Activated CD4-positive, alpha-beta T cell treated with anti-CD3 and anti-CD28 coated beads, Interleukin-2, amount 10 ng/mL, durations not matched to agents 7 days and 5 days (primary cell): ENCODE data around the gene FBXO7. TPM values are rescaled to one million over a fixed set of nuclear protein-coding genes. Genes with fewer than 3 reads are reported as not detected.

Experiments
- CTCF ChIA-PET: fragments of 350-600 bp; sonication (Branson Sonifier 250); formaldehyde crosslinking; loops from one replicate; lab custom pipeline; 2021; ENCODE audit warnings: antibody characterized with exemption; lab: Charles Lee
- POLR2A ChIA-PET: fragments of 350-600 bp; sonication (Branson Sonifier 250); formaldehyde crosslinking; loops from one replicate; lab custom pipeline; 2021; ENCODE audit warnings: antibody characterized with exemption; lab: Charles Lee
- DNase-seq: peaks from one replicate; pipeline ENCODE4 v3.0.0-alpha.2; 2020
- H3K27ac Mint-ChIP-seq: one replicate; pipeline ENCODE4 v1.8.0; 2021; ENCODE audit warnings: mild to moderate bottlenecking, moderate library complexity, mixed read lengths
- H3K27me3 Mint-ChIP-seq: one replicate; pipeline ENCODE4 v1.8.0; 2021; ENCODE audit warnings: mixed read lengths
- H3K36me3 Mint-ChIP-seq: one replicate; pipeline ENCODE4 v1.8.0; 2021; ENCODE audit warnings: low read depth, mixed read lengths
- H3K4me1 Mint-ChIP-seq: one replicate; pipeline ENCODE4 v1.8.0; 2021; ENCODE audit warnings: mixed read lengths
- H3K4me3 Mint-ChIP-seq: one replicate; pipeline ENCODE4 v1.8.0; 2021; ENCODE audit warnings: mild to moderate bottlenecking, moderate library complexity, mixed read lengths
- H3K9me3 Mint-ChIP-seq: one replicate; pipeline ENCODE4 v1.8.0; 2021; ENCODE audit warnings: mixed read lengths
- total RNA-seq, 2 experiments: library from RNA; stranded (reverse); gene quantifications; one replicate each; pipeline ENCODE4 v1.2.3, GENCODE V29; 2021

FBXO7 gene
- total RNA-seq, 2 experiments from 2014 or later: 92.6 to 103 TPM

DNA sequence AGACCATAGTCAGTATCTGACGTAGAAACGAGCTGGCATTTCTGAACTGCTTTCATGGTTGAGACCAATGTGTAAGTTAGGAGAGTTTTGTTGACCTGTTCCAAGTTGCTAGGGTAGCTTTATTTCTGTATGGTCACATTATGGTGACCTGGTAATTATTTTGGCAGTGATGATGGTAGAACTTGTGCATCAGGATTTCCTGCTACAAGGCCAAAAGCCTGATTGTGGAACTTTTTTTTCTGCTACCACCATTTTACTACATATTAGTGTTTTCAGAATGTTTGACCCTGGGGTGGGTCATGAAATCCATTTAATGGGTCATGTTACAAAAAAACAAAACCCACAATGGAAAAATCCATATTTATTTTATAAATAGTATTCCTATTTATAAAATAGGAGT, 18.9 kb downstream of the FBXO7 start:
- peaks cover 63% of the 10 kb centered on the region for H3K36me3 Mint-ChIP-seq
- CTCF ChIA-PET: no interaction called here

DNA sequence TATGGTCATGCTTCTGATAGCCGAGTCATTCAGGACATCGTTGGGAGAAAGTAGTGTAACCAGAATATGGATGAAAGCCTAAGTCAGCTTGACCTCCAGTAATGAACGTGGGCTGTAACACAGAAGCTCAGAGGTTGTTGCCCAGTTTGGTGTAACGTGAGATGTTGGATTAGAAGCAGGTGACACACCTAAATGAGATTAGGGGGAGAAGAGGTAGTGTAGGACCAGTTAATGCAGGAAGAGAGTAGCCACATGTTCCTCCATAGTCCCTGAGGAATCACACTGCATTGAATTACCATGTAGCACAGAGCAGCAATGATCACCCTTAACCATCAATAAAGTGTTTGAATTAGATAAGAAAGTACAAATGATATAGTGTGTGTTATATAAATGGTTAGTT, 20.4 kb downstream of the FBXO7 start:
- Mint-ChIP-seq H3K36me3 (peaks cover 62% of the 10 kb centered on the region), H3K9me3 (no peaks in the 10 kb centered on the region), H3K27me3 (no peaks in the 10 kb centered on the region), H3K27ac (no peak overlapping the region), H3K4me3 (no peak overlapping the region), H3K4me1 (no peaks in the 10 kb centered on the region)
- ChIA-PET POLR2A (no interaction called here), CTCF (no interaction called here)
- DNase-seq: no peak

More for the DNA sequence above, 18.9 kb downstream of the FBXO7 start:
- Mint-ChIP-seq H3K27me3 (no peaks in the 10 kb centered on the region), H3K4me1 (no peaks in the 10 kb centered on the region), H3K4me3 (no peak overlapping the region), H3K27ac (no peak overlapping the region), H3K9me3 (no peaks in the 10 kb centered on the region)
- DNase-seq: no peak
- POLR2A ChIA-PET: no interaction called here

DNA sequence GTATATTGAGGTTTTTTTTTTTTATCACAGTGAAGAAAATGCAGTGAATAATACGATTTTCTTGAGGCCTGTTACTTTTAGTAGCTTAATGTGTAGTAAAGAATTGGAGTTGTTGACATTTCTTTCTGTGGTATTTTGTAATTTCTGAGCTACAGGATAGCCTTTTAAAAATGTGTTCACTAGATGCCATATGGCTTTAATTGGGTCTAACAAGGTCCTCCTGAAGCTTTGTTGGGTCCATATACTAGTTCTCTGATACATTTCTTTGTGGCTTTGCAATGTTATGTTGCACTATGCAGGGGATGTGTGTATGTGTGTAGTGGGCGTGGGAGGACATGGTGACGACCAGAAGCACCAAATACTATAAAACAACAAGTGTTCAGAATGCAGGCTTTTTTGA, 25.1 kb downstream of the FBXO7 start:
- Mint-ChIP-seq H3K27ac (no peak overlapping the region), H3K9me3 (no peaks in the 10 kb centered on the region), H3K4me3 (no peak overlapping the region), H3K36me3 (peaks cover 32% of the 10 kb centered on the region), H3K27me3 (no peaks in the 10 kb centered on the region), H3K4me1 (no peaks in the 10 kb centered on the region)
- POLR2A ChIA-PET: no interaction called here
- CTCF ChIA-PET: no interaction called here
- no peak for DNase-seq

DNA sequence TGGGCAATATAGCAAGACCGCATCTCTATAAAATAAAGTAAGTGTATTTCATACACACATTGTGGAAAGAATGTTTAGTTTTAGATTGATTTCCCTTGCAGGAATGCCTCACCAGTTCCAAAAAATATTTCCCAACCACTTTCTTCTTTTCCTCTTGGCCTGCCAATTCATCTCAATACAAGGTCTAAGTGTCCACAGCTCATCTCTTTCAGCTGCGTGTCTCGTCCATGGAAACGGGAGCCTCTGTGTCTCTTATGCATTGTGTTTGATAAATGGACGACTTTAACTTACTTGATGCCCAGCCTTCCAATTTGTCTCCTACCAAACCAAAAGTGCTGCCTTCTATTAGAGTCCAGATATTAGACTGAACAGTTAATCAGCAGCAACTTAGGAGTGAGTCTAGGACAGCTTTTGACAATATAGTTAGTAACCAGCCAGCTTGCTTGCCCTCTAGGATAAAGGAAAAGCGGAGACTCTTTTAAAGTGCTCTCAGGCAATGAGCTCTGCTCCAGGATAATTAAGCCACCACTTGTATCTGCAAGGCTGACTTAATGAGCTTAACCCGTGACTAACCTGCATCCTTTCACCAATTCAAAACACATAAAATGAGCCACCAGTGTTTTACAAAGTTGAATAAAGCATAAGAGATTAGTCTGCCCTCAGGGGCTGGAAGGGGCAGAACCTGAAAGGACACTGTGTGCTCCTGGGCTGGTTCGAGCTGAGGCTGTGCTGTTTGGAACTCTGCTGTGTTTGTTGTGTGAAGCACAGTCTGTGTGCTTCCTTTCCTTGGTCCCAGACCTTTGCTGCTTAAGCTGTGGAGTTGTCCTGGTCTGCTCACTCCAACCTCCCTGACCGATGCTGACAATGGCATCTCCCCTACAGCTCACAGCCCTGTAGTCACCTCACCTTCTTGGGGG, 27.5 kb downstream of the FBXO7 start:
- Mint-ChIP-seq H3K27ac (no peak overlapping the region), H3K4me3 (no peak overlapping the region), H3K9me3 (no peaks in the 10 kb centered on the region), H3K27me3 (no peaks in the 10 kb centered on the region), H3K4me1 (no peaks in the 10 kb centered on the region), H3K36me3 (peaks cover 18% of the 10 kb centered on the region)
- DNase-seq: no peak
- ChIA-PET CTCF (no interaction called here), POLR2A (no interaction called here)

DNA sequence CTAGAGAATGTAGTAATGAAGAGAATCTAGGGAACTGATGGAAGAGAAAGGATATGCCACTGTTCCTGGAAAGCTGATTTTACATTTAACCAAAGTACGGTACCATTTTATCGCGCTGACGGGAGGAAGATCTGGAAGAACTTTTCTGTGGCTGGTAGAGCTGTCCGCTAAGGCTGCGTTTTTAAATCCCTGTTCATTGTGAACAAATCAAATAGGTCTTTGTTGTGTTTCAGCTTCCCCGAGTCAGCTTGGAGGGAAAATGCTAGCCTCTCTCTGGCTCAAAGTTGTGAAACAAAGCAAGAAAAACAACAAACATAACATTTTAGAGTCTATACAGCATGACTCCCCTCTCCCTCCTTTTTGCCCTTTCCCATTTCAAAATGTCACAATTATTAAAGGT, 34.4 kb downstream of the FBXO7 start:
- ChIA-PET CTCF (no interaction called here), POLR2A (no interaction called here)
- no peak overlapping the region for H3K27ac Mint-ChIP-seq
- H3K27me3 Mint-ChIP-seq: no peaks in the 10 kb centered on the region
- H3K4me3 Mint-ChIP-seq: no peak overlapping the region
- H3K36me3 Mint-ChIP-seq: no peaks in the 10 kb centered on the region
- no peak for DNase-seq
- no peaks in the 10 kb centered on the region for H3K9me3 Mint-ChIP-seq
- H3K4me1 Mint-ChIP-seq: no peaks in the 10 kb centered on the region

DNA sequence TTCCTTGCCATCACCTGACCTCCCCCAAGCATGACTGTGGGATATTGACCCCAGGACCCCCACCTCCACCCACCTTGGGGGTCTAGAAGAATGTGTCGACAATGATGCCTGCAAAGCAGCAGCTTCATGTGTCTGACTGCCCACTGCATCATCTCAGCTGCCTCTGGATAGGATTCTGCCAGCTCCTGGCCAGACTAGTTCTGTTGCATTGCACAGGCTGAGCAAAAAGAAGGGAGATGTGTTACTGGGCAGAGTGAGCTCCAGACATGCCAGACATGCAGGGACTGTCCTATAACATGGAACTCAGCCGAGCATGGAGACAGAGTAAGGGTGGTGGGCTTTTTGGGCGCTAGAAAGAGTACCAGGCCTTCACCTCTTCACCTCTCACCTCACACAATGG, 36.7 kb downstream of the FBXO7 start:
- ChIA-PET CTCF (no interaction called here), POLR2A (no interaction called here)
- no peak for DNase-seq
- H3K4me1 Mint-ChIP-seq: no peaks in the 10 kb centered on the region
- H3K36me3 Mint-ChIP-seq: no peaks in the 10 kb centered on the region
- no peak overlapping the region for H3K27ac Mint-ChIP-seq
- H3K4me3 Mint-ChIP-seq: no peak overlapping the region
- H3K9me3 Mint-ChIP-seq: no peaks in the 10 kb centered on the region
- no peaks in the 10 kb centered on the region for H3K27me3 Mint-ChIP-seq

DNA sequence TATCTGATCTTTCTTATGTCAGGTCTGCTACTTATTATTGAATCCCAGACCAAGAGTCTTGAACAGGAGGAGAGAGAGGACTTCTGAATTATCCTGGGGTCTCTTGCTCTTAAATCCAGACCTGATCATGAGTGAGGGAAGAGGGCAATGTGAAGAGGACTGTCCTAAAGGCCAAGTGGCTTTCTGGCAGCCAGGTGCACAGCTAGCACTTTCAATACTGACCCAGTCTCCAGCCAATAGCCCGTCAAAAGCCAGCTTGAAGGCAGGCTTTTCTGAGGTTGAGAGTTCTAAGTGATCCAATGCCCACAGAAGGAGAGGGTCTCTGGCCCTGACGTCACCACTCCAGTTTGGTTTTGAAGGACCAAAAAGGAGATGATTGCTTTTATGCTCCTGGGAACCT, 37.2 kb downstream of the FBXO7 start:
- H3K9me3 Mint-ChIP-seq: no peaks in the 10 kb centered on the region
- H3K36me3 Mint-ChIP-seq: no peaks in the 10 kb centered on the region
- H3K27me3 Mint-ChIP-seq: no peaks in the 10 kb centered on the region
- H3K27ac Mint-ChIP-seq: no peak overlapping the region
- H3K4me1 Mint-ChIP-seq: no peaks in the 10 kb centered on the region
- POLR2A ChIA-PET: no interaction called here
- DNase-seq: no peak
- CTCF ChIA-PET: no interaction called here
- H3K4me3 Mint-ChIP-seq: no peak overlapping the region

DNA sequence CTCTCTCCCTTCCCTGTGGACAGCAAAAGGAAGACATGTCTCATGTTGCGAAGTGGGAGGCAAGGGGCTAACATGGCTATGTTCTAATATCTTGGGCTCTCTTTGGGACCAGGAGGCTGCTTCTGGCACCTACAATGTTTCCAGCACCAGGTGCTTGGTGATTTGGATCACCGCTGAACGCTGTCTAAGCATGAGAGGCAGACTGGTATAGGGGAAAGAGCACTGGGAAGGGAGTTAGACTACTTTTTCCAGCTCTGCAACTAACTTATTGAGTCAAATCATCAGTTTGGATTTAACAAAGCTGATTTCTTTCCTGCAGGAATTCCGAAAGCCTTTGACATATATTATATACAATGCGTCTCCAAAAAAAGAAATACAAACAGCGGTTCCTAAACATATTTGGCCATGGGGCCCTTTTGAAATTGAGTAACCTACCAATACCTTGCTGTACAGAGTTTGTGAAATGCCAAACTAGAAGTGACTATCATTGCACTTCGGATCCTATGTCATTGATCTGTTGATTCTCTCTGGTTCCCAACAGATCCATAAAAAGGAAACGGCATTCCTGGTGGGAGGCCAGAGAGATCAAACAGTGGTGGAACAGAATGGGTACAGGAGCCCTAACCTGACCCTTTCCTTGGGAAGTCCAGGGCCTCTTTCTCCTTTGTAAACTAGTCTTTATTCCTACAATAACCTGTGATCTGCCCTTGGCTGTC, 37.8 kb downstream of the FBXO7 start:
- Mint-ChIP-seq H3K27me3 (no peaks in the 10 kb centered on the region), H3K4me3 (no peak overlapping the region), H3K4me1 (no peaks in the 10 kb centered on the region), H3K27ac (no peak overlapping the region), H3K36me3 (no peaks in the 10 kb centered on the region), H3K9me3 (no peaks in the 10 kb centered on the region)
- POLR2A ChIA-PET: no interaction called here
- no peak for DNase-seq
- CTCF ChIA-PET: no interaction called here

DNA sequence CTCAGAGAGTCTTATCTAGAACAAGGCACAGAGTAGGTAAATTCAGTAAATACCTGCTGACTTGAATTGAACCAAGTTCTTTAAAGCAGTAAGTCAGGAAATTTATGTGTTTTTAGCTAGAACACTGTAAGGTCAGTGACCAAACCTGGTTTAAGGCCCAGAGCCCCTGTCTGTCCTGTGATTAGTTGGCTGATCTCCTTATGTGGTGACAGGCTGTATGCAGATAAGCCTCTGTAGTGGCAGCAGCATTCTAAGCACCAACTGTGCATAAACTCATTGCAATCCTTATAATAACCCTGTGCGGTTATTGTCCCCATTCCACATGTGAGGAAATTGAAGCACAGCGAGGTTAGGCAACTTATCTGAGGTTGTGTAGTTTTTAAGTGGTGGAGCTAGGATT, 40.5 kb downstream of the FBXO7 start:
- Mint-ChIP-seq H3K9me3 (no peaks in the 10 kb centered on the region), H3K4me1 (no peaks in the 10 kb centered on the region), H3K36me3 (no peaks in the 10 kb centered on the region), H3K4me3 (no peak overlapping the region), H3K27me3 (no peaks in the 10 kb centered on the region), H3K27ac (no peak overlapping the region)
- DNase-seq: no peak
- ChIA-PET CTCF (no interaction called here), POLR2A (no interaction called here)

DNA sequence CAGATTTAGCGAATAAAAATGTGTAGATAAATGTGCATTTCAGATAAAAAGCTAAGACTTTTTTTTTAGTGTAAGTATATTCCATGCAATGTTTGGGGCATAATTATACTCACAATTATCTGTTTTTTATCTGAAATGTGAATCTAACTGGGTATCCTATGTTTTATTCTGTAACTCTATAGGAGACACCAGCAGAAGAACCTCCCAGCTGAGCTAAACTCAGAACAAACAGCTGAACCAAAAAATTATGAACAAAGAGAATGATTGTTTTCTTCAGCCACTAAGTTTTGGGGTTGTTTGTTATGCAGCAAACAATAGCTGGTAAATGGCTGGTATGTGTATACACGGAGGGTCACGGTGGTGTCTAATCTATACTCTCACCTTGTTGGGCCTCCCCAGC, 42.9 kb downstream of the FBXO7 start:
- no peaks in the 10 kb centered on the region for H3K27me3 Mint-ChIP-seq
- no peak for DNase-seq
- POLR2A ChIA-PET: no interaction called here
- CTCF ChIA-PET: interaction anchor here (0.7 to 1.7 kb wide), 4 partner anchors 12 to 279 kb away, joined by 3 to 7 read pairs (median 3); no protein-coding TSS in a partner anchor
- H3K36me3 Mint-ChIP-seq: no peaks in the 10 kb centered on the region
- H3K27ac Mint-ChIP-seq: no peak overlapping the region
- no peak overlapping the region for H3K4me3 Mint-ChIP-seq
- H3K9me3 Mint-ChIP-seq: no peaks in the 10 kb centered on the region
- no peaks in the 10 kb centered on the region for H3K4me1 Mint-ChIP-seq

DNA sequence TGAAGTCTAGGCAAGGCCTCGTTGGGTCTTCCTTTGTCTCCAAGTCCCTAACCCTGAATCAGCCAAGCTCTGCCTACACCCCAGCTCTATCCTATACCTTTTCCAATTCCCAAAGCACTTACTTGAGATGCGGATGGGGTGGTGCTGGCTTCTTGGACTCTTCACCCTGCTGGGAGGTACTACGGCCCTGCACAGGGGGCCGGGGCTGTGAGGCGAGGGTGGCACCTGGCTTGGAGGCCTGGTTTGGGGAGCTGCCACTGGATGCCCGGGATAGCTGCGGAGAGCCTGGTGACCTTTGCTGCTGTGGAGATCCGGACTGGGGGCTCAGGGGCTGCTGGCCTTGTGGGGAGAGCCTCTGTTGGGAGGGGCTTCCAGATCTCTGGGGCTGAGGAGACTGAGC, 43.3 kb downstream of the FBXO7 start:
- Mint-ChIP-seq H3K4me1 (no peaks in the 10 kb centered on the region), H3K36me3 (no peaks in the 10 kb centered on the region), H3K4me3 (no peak overlapping the region), H3K27ac (no peak overlapping the region), H3K9me3 (no peaks in the 10 kb centered on the region), H3K27me3 (no peaks in the 10 kb centered on the region)
- DNase-seq: no peak
- POLR2A ChIA-PET: no interaction called here
- CTCF ChIA-PET: interaction anchor here (0.7 to 1.7 kb wide), 3 partner anchors 12 to 279 kb away, joined by 3 to 7 read pairs (median 3); no protein-coding TSS in a partner anchor

DNA sequence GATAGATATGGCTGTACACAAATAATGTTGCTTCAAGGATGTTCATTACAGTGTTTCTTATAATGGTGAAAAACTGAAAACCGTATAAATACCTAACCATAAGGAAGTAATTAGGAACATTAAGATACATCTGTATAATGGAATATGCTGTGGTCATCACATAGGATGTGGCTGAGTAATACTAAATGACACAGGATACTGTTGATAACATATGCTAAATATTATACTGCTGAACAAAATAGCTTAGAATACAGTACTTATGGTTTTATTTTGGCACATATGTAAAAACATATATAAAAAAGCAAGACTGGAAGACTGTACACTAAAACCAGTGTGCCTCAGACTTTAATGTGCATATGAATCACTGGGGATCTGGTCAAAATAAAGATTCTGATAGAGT, 43.8 kb downstream of the FBXO7 start:
- CTCF ChIA-PET: interaction anchor here (0.7 to 1.7 kb wide), 3 partner anchors 11 to 278 kb away, joined by 3 to 7 read pairs (median 3); no protein-coding TSS in a partner anchor
- Mint-ChIP-seq H3K27ac (no peak overlapping the region), H3K4me1 (no peaks in the 10 kb centered on the region), H3K36me3 (no peaks in the 10 kb centered on the region), H3K9me3 (no peaks in the 10 kb centered on the region), H3K27me3 (no peaks in the 10 kb centered on the region), H3K4me3 (no peak overlapping the region)
- POLR2A ChIA-PET: no interaction called here
- DNase-seq: no peak

DNA sequence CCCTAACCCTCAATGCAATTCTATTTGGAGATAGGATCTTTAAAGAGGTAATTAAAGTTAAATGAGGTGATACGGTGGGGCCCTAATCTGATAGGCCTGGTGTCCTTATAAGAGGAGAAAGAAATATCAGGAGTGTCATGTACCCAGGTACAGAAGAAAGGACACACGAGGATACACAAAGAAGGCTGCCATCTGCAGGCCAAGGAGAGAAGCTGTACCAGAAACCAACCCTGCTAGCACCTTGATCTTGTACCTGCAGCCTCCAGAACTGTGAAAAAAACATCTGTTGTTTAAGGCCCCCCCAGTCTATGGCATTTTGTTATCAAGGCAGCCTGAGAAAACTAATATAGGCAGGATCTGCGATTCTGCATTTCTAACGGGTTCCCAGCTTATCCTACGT, 44.2 kb downstream of the FBXO7 start:
- Mint-ChIP-seq H3K4me1 (no peaks in the 10 kb centered on the region), H3K27ac (no peak overlapping the region), H3K27me3 (no peaks in the 10 kb centered on the region), H3K36me3 (no peaks in the 10 kb centered on the region), H3K9me3 (no peaks in the 10 kb centered on the region), H3K4me3 (no peak overlapping the region)
- POLR2A ChIA-PET: no interaction called here
- CTCF ChIA-PET: no interaction called here
- no peak for DNase-seq
